Activated gamma-delta T cell (primary cell): ENCODE measurements around the gene DIP2A.
"Not testable (repeated sequence)": the region's sequence is repeated elsewhere in the genome, so short reads cannot be mapped to it uniquely, and the experiment has no call there.

Experiments
- DNase-seq: peaks from one replicate; lab custom pipeline; 2025; lab: John Stamatoyannopoulos, UW

The DIP2A gene

GRCh38 chr21:46424621-46425020 is 34.1 kb upstream of the DIP2A start:
- DNase-seq: no peak

- no peak for DNase-seq
Measured at GRCh38 chr21:46425041-46425440, 33.6 kb upstream of the DIP2A start.

- DNase-seq: no peak
Measured at GRCh38 chr21:46425571-46425970, 33.1 kb upstream of the DIP2A start.

- DNase-seq: no peak
Measured at GRCh38 chr21:46426313-46427046, 32.2 kb upstream of the DIP2A start.

- DNase-seq: no peak
Measured at GRCh38 chr21:46427516-46427915, 31.2 kb upstream of the DIP2A start.

GRCh38 chr21:46428286-46428685 is 30.4 kb upstream of the DIP2A start:
- DNase-seq: no peak

- DNase-seq: no peak
Measured at GRCh38 chr21:46428987-46429710, 29.5 kb upstream of the DIP2A start.

- DNase-seq: no peak
Measured at GRCh38 chr21:46429754-46430681, 28.7 kb upstream of the DIP2A start.

- DNase-seq: no peak
Measured at GRCh38 chr21:46431448-46431847, 27.2 kb upstream of the DIP2A start.

GRCh38 chr21:46431884-46432488 is 26.7 kb upstream of the DIP2A start:
- no peak for DNase-seq

- not testable (repeated sequence) for DNase-seq
Measured at GRCh38 chr21:46433116-46433515, 25.6 kb upstream of the DIP2A start.

- no peak for DNase-seq
Measured at GRCh38 chr21:46434322-46434958, 24.3 kb upstream of the DIP2A start.

GRCh38 chr21:46435786-46436227 is 22.9 kb upstream of the DIP2A start:
- DNase-seq: no peak

- DNase-seq: no peak
Measured at GRCh38 chr21:46436621-46437020, 22.1 kb upstream of the DIP2A start.

GRCh38 chr21:46437096-46437498 is 21.6 kb upstream of the DIP2A start:
- DNase-seq: no peak

GRCh38 chr21:46437511-46437910 is 21.2 kb upstream of the DIP2A start:
- no peak for DNase-seq

- no peak for DNase-seq
Measured at GRCh38 chr21:46438241-46438640, 20.4 kb upstream of the DIP2A start.

- DNase-seq: no peak
Measured at GRCh38 chr21:46439906-46440305, 18.8 kb upstream of the DIP2A start.

- no peak for DNase-seq
Measured at GRCh38 chr21:46441331-46441730, 17.4 kb upstream of the DIP2A start.

GRCh38 chr21:46441961-46442498 is 16.7 kb upstream of the DIP2A start:
- DNase-seq: no peak

GRCh38 chr21:46442938-46443337 is 15.8 kb upstream of the DIP2A start:
- DNase-seq: no peak
